Vagina (tissue), 2 donors: ENCODE results near the gene ARMH2.

Source experiments
- CTCF ChIP-seq, 3 experiments: fragments of 450-650 bp in 2 of 3; fragments of 200-600 bp in 1 of 3; sonication (generic) in 1 of 3; IDR thresholded peaks; one replicate each; pipeline ENCODE4 v1.5.1; 2017 to 2019; ENCODE audit warnings: antibody characterized with exemption in 3 of 3, mild to moderate bottlenecking in 2 of 3, moderate library complexity in 2 of 3
- POLR2A ChIP-seq, 2 donors: fragments of 450-650 bp; IDR thresholded peaks; one replicate each; pipeline ENCODE4 v1.6.1; 2017; ENCODE audit warnings: antibody characterized with exemption in 2 of 2, mild to moderate bottlenecking in 2 of 2, moderate library complexity in 2 of 2

- TF ChIP-seq POLR2A (IDR thresholded peaks at IDR 0.05) = no peak
- TF ChIP-seq CTCF (IDR thresholded peaks at IDR 0.05) = no peak
Observed at GRCh38 chr6:24780206-24780605, 18.5 kb downstream of the ARMH2 start.
